VCaP (cell line): ENCODE data around the gene PRSS23.

Experiments
- H3K27ac ChIP-seq: fragments of 450-650 bp; 2 replicates; pipeline ENCODE4 v1.5.1; 2017
- CTCF ChIP-seq: fragments of 450-650 bp; conservative IDR thresholded peaks from 2 replicates; pipeline ENCODE4 v1.5.1; 2017; ENCODE audit warnings: mild to moderate bottlenecking, moderate library complexity

The PRSS23 gene

GRCh38 chr11:86798988-86799387, 1.4 kb upstream of the PRSS23 start:
- H3K27ac ChIP-seq: no peak overlapping the region
- no peak for TF ChIP-seq CTCF

- peak overlapping the region; percentile 81 for H3K27ac ChIP-seq
- no peak for TF ChIP-seq CTCF
Measured at GRCh38 chr11:86799680-86800075, 664 bp upstream of the PRSS23 start.

- peak overlapping the region; percentile 81 for H3K27ac ChIP-seq
- no peak for TF ChIP-seq CTCF
Measured at GRCh38 chr11:86800960-86801272, 574 bp downstream of the PRSS23 start.

GRCh38 chr11:86801364-86801763, 1.0 kb downstream of the PRSS23 start:
- no peak overlapping the region; the same call in 1 of the 2 replicates for H3K27ac ChIP-seq
- TF ChIP-seq CTCF: no peak

GRCh38 chr11:86802146-86802545, 1.8 kb downstream of the PRSS23 start:
- no peak overlapping the region for H3K27ac ChIP-seq
- no peak for TF ChIP-seq CTCF

GRCh38 chr11:86802601-86803051, 2.3 kb downstream of the PRSS23 start:
- TF ChIP-seq CTCF: peak; percentile 86
- H3K27ac ChIP-seq: no peak overlapping the region

- no peak overlapping the region for H3K27ac ChIP-seq
Measured at GRCh38 chr11:86803136-86804045, 3.0 kb downstream of the PRSS23 start.

More at GRCh38 chr11:86803136-86804045, 3.0 kb downstream of the PRSS23 start:
- no peak for TF ChIP-seq CTCF
